NCI-H1105 (cell line): ENCODE data around the gene ELOVL6.
A peak's percentile ranks its signal among the peaks of the same experiment; 100 is the strongest.

Source experiments
- DNase-seq: peaks from one replicate; lab custom pipeline; 2025; lab: John Stamatoyannopoulos, UW

The ELOVL6 gene

DNA sequence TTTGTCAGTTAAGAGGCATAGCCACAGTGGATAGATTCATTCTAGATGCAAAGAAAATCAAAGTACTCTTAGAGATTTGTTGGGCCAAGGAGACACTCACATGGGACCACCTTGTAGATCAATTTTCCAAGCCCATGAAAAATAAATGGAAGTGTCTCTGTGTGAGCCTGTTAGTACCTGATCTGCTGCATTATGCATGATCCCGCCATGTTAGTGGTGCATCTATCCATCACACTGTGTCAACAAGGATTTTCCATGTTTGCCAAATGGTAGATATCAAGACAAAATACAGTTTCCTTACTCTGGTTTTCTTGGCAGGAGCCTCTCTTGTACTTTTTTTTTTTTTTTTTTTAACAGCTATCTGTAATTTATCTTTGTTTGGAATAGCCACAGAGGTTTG lies 173.4 kb downstream of the ELOVL6 start:
- no peak for DNase-seq

DNA sequence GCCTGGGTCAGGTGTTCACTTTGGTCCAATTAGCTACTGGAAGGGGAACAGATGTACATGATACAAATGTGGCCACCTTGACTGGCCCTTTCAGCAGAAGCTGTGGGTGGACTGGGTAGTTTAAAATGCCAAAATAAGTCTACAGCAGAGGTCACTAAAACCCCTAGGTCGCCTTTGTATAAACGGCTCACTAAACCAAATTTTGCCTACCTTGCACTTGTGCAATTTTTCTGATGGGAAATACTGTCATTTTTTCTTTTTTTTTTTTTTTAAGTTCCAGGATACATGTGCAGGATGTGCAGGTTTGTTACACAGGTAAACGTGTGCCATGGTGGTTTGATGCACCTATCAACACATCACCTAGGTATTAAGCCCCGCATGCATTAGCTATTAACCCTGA lies 176.0 kb downstream of the ELOVL6 start:
- DNase-seq, result no peak

DNA sequence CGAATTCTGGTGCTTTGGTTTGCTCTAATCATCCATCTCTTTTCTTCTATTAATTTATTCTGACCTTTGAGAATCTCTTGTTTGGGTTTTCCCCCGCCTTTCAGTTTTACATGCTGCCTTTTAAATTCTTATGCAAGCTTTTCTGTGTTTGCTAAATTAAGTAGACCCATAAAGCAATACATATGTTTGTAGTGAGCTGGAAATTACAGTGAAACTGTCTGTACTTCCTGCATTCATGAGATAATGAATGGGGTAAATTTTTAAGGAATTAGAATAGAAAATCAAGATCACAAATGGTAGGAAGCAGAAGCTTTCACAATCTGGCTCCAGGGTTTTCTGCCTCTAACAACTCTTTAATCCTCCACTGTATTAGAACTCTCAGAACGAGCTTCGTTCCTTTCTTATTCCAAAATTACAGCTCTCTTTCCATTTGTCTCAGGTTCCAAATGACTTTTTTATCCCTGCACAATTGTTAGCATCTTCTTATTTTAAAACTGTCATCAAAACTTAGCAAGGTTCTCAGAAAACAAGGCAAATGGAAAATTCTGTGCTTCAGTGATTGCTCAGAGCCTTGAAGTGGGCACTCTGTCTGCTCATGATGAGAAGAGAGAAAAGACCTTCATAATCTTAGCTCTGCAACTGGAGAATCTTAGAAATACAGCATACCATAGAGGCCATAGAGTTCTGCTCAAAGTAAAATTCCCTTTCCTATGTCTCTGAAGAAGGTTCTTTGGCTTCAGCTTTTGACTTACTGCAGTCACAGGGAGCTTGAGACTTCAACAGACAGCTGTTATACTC lies 177.6 kb downstream of the ELOVL6 start:
- DNase-seq, result no peak

DNA sequence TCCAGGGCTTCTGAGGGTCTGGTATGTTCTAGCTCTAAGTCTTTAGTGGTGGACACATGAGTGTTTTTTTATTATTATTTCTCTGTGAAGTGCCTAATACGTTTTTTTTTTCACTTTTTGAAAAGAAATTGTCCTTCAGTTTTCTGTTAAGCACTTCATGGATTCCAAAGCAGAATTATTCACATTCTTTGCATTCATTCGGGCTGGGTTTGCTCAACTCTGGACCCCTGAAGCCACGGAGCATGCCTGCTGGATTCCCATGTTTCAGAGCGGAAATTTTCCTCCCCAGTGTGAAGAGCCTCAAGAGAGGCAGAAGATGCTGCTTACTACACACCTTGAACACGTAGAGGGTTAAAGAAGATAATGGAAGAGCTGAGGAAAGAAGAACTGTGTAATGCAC lies 178.3 kb downstream of the ELOVL6 start:
- no peak for DNase-seq

DNA sequence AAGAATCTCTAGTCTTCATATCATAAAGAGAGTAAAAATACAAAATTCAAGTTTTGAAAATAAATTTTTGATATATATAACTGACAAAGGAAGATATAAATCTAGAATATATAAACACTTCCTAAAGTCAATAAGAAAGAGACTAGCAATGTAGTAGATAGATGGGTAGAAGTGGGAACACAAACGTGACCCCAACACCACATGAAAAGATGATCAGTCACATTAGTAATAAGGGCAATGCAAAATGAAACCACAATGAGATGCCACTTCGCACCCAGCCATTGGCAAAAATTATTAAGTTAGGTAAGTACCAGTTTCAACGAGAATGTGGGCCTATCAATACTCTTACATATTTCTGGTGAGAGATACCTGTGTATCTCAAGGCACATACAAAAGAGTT lies 179.3 kb downstream of the ELOVL6 start:
- no peak for DNase-seq

DNA sequence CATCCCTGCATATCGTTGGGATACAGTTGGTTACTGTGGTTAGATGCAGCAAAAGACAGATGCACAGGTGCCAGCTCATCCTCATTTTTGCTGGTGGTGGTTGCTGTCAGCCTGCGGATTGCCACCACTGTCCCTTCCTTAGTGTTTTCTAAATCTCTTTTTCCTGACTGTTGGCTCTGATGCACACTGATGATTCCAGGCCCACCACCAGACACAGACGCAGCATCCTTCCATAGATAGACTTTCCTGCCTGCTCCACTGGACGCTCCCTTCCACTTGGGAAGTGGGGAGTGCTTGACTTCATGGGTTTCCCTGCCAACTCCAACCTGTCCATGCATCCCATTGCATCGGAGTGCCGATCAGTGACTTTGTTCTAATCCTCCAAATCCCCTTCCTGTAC lies 184.2 kb downstream of the ELOVL6 start:
- DNase-seq, result no peak

DNA sequence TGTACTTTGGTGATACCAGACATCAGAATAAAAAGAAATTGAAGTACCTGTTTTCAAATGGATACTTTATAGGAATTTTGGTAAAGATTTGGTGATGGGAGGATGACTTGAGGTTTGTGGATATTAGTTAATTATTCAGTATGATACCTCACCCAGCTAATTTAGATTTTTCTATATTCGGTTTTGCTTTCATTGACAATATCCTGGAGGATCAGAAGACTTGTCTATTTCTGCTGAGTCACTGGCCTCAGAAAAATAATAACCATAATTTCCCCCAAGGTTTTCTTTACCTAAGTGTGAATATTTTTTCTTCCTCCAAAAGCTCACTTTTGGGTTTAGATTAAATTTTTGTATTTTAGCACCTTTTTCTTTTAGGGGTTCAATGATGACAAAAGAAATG lies 185.5 kb downstream of the ELOVL6 start:
- no peak for DNase-seq

DNA sequence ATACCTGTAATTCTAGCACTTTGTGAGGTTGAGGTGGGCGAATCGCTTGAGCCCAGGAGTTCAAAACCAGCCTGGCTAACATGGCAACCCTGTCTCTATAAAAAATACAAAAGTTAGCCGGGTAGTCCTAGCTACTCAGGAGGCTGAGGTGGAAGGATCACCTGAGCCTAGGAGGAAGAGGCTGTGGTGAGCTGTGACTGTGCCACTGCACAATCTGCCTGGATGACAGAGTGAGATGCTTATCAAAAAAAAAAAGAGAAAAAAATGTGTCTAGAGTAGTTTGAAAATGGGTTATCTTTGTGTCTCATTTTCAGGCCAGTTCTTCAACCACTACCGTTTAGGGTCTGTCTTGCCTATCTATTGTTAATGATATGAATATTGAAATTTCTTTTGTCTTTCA lies 187.6 kb downstream of the ELOVL6 start:
- no peak for DNase-seq

DNA sequence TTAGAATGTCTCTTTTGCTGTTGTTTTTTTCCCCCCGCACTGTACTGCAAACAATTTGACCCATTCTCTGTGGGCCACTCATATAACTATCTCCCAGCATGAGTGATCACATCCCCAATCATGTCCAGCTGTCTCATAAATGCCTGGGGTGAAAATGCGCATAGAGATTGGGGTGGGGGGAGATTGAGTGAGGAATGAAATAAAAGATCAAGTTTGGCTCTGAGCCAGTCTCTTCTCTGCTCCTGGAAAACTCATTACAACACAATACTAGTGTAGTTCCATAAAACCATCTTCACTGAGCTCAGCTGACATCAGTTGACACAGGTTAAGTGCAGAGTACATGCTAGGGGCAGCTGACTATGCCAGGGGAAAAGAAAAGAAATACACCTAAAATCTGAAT lies 188.9 kb downstream of the ELOVL6 start:
- DNase-seq, result no peak

DNA sequence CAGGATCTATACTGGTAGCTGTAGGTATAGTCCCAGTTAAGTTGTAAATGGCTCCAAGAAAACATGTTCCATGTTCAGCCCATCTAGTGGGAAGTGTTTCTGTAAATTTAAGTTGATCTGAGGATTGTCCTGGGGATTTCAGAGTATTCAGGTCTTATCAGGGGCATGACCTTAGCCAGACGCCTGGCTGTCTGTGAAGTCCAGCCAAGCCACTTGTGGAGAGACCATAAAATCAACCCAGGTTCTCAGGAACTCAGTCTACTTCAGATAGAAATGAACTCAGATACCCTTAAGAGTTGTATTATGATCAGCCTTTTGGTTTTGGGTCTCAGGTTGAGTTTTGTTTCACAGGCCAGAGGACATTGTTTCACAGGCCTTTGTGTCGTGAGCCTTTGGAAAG lies 189.9 kb downstream of the ELOVL6 start:
- DNase-seq, result no peak

DNA sequence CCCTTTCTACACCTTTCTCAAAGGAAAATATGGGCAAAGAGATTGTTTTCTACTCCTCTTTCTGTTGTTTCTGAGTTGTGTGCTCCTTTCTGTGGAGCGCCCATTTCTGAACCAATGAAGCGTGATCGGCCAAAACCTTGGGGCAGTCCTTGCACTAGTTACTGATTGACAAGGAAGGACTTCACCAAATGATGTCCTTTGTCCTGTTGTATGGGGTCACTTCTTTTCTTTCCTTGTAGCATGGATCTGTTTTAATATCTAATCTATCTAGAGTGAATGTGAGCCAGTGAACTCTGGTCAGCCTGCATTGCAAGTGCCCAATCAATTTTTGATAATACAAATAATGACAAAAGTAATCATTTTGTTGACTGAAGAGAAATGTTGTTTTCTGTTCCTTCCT lies 191.2 kb downstream of the ELOVL6 start:
- DNase-seq, result no peak

DNA sequence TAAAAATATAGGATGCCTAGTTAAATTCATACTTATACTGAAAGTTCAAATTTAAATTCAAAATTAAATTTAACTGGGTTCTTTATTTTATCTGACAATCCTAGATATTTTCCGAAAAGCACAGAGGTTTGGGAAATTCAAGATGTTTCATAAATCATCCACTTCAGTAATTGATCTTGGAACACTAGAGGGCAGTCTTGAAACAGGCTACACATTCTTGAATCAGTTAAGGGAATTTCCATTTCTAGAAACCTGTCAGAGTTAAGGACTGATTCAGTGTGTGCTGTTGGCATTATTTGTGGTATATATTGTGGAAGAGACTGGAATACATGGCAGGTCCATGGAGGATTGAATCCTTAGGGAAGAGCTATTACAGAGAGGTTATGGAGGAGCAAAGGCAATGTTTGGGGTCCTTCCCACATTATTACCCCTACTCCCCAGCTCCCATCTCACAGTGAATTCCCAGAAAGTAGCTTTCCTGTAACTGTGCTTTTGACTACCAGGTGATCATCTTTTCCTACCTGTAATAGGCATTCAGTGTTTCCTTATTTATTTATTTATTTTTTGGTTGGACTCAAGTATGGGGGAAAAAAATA lies 192.9 kb downstream of the ELOVL6 start:
- no peak for DNase-seq

DNA sequence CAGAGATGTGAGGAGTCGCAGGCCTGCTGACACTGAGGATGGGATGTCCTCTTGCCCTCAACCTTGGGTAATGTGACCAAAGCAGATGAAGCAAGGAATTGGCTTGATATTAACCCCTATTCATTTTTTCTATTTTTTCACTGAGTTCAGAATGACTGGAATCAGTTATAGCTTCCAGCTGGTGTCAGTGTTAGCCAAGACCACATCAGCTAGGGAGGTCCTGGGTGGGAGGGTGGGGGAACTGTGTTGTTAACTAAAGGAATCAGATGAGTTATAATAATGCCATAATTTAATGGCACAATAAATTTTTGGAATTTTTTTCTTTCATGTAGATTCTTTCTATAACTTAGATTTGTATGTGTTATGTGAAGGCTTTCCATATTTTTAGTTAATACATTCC lies 193.9 kb downstream of the ELOVL6 start:
- no peak for DNase-seq

DNA sequence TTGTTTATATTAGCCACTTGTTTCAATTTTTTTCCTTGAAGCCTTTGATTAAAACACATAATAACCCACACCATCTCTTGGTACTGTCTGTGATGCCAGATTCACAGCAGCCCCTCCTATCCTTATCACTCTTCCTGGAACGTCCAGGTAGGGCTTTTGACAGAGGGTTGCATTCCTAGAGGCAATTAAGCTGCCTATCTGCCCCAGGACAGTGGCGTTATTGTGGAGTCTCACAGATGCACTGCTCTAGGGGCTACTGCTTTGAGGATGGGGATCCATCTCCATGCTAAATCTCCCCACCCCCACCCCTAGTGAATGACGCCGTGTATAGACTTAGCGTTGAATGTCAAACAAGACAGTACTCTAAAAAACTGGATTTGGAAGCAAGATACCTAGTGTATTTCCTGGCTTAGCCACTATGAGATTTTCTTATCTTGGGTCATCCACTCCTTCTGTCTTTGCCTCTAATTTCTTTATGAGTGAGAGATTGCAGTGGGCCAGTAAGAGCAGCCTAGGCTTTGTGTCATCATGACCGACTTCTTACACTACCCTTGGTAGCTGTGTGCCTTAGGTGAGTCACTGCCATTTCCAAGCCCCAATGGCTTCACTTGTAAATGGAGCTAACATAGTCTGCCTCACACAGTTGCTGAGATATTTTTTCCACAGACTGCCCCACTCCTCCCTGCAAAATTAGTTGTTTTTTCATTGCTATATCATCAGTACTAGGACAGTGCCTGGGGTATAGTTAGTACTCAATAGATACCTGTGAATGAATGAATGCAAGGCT lies 194.8 kb downstream of the ELOVL6 start:
- DNase-seq, result no peak

DNA sequence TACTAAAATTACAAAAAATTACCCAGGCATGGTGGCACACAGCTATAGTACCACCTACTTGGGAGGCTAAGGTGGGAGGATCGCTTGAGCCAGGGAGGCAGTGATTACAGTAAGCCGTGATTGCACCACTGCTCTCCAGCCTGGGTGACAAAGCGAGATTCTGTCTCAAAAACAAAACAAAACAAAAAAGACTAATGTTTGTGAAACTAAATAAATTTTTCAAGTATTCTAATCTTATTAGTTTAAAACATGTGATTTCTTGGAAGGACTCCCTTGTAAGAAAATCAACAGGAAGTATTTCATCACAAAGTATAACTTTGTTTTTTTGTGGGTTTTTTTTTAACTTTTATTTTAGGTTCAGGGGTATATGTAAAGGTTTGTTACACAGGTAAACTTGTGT lies 196.1 kb downstream of the ELOVL6 start:
- DNase-seq, result no peak

DNA sequence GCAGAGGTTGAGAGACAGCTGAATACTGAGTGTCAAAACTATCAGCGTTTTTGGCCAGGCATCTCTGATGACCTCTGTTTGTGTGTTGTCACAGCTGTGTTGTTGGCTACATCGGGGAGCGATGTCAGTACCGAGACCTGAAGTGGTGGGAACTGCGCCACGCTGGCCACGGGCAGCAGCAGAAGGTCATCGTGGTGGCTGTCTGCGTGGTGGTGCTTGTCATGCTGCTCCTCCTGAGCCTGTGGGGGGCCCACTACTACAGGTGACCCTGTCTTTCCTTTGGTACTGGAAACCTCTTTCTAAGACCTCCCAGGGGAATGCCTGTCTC lies 198.9 kb downstream of the ELOVL6 start:
- DNase-seq, result no peak

DNA sequence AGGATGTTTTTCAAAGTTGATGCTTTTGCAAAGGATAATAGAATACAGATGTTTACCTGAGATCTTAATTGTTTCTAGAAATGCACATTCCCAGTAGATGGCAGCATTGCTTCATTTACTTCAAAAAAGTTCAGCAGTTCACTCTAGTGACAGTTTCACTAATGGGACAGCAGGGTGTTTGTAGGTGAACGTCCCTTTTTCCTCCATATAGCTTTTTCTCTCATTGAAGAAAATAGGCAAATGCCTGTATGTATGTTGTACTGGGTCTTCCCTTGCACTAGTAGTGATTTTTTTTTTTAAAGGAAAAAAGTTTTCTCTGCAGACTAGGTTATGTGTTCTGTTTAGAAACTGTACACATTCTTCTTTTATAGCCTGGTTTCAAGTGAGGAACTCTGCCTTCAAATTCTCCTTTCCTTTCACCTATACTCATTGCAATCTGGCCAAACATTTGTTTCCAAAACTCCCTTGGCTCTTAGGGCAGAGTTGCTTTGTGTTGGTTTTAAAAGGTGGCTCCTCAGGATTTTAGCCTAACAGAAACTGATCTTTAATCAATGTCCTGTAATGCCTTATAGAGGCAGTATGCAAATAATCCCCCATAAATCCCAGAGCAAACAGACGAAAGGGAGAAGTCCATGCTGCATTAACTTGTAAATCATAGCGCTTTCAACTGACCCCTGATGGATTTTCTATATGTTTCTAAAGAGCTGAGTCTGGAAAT lies 199.4 kb downstream of the ELOVL6 start:
- peak; percentile 21 for DNase-seq

DNA sequence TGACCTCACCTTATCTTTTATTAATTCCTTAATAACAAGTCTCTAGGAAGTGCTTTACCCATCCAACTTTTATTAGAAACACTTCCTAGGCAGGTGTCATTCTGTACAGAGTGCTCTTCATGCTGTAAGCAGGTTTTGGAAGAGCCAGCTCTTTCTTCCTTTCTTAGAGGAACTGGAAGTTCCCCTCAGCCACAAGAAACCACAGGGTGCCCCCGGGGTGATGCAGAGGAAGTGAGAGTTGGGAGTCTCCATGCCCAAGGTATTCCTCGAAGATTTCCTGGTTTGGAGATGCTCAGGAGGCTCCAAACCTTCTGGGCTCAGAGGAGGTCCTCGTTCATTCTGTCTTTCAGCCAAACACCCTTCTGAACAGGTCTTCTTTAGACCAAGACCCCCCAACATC lies 201.9 kb downstream of the ELOVL6 start:
- no peak for DNase-seq
